ENCODE measurements around the gene SDHD.

The SDHD gene

DNA sequence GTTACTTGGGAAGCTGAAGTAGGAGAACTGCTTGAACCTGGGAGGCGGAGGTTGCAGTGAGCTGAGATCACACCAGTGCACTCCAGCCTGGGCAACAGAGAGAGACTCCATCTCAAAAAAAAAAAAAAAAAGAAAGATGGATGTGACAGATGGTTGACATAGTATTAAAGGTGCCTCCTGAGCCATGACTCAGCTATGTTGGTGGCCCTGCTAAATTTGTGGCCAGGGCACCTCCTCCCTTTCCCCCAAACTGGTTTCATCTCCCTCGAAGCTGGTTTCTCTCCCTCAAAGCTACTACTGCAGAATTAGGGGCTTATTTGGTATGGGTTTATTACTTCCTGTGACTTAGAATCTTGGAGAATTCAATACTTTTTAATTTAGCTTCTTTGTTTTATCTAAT, 31.5 kb downstream of the SDHD start:
- H3K36me3 ChIP-seq (ENCODE audit: insufficient read depth): no peaks in the 10 kb centered on the region
- H3K4me2 ChIP-seq: peak overlapping the region; percentile 54; the same call in 1 of the 2 replicates
- TF ChIP-seq, protein P1, sequence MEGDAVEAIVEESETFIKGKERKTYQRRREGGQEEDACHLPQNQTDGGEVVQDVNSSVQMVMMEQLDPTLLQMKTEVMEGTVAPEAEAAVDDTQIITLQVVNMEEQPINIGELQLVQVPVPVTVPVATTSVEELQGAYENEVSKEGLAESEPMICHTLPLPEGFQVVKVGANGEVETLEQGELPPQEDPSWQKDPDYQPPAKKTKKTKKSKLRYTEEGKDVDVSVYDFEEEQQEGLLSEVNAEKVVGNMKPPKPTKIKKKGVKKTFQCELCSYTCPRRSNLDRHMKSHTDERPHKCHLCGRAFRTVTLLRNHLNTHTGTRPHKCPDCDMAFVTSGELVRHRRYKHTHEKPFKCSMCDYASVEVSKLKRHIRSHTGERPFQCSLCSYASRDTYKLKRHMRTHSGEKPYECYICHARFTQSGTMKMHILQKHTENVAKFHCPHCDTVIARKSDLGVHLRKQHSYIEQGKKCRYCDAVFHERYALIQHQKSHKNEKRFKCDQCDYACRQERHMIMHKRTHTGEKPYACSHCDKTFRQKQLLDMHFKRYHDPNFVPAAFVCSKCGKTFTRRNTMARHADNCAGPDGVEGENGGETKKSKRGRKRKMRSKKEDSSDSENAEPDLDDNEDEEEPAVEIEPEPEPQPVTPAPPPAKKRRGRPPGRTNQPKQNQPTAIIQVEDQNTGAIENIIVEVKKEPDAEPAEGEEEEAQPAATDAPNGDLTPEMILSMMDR (conservative IDR thresholded peaks at IDR 0.05; ENCODE audit: low read depth, low read length): no peak
- H4K20me1 ChIP-seq (ENCODE audit: insufficient read depth): no peaks in the 10 kb centered on the region
- H3K4me1 ChIP-seq (ENCODE audit: low read depth, poor library complexity, severe bottlenecking): peaks cover 26% of the 10 kb centered on the region
- H2AFZ ChIP-seq (ENCODE audit: low read depth): no peak overlapping the region
- no peak overlapping the region for H3K4me3 ChIP-seq (IDR thresholded peaks at IDR 0.05; ENCODE audit: insufficient read depth, low read depth, low read length)
- no peaks in the 10 kb centered on the region for H3K27me3 ChIP-seq (ENCODE audit: insufficient read depth, low read depth)
- H3K79me2 ChIP-seq (ENCODE audit: insufficient read depth, low read depth): no peaks in the 10 kb centered on the region
- no peak overlapping the region for H3K9ac ChIP-seq
- no peak overlapping the region; the same call in 1 of the 2 replicates for H3K27ac ChIP-seq

DNA sequence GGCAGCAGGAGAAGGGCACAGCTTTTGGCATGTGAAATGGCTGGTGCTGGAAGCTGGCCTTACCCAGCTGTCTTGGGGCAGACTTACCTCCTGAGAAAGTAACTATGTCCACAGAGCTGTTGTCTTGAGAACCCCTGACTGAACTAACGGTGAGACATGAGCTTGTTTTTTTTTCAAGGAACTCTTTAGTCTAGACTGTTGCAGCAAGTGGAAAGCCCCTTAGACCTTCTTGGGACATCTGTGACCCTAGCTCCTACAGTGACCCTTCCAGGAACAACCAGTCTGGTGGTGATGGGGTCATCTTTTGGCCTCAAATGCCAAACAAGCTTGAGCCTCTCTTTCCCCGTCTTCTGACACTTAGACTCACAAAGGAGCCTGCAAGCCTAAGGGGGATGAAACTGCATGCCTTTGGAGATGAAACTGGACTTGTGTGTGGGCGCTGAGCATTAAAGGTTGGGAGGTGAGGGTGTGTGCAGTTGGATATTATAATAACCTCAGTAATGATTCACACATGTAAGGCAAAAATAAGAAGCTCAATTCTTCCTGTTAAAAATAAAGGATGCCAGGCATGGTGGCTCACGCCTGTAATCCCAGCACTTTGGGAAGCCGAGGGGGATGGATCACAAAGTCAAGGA, 35.4 kb downstream of the SDHD start:
- Histone ChIP-seq H3K4me3 (IDR thresholded peaks at IDR 0.05; ENCODE audit: insufficient read depth, low read depth, low read length) (no peak overlapping the region), H3K9ac (no peak overlapping the region), H3K4me1 (ENCODE audit: low read depth, poor library complexity, severe bottlenecking) (peaks cover 16% of the 10 kb centered on the region), H2AFZ (ENCODE audit: low read depth) (no peak overlapping the region), H4K20me1 (ENCODE audit: insufficient read depth) (no peaks in the 10 kb centered on the region), H3K79me2 (ENCODE audit: insufficient read depth, low read depth) (no peaks in the 10 kb centered on the region), H3K27me3 (ENCODE audit: insufficient read depth, low read depth) (no peaks in the 10 kb centered on the region), H3K27ac (no peak overlapping the region), H3K4me2 (no peak overlapping the region), H3K36me3 (ENCODE audit: insufficient read depth) (no peaks in the 10 kb centered on the region)
- TF ChIP-seq, protein P1 (conservative IDR thresholded peaks at IDR 0.05; ENCODE audit: low read depth, low read length): no peak

DNA sequence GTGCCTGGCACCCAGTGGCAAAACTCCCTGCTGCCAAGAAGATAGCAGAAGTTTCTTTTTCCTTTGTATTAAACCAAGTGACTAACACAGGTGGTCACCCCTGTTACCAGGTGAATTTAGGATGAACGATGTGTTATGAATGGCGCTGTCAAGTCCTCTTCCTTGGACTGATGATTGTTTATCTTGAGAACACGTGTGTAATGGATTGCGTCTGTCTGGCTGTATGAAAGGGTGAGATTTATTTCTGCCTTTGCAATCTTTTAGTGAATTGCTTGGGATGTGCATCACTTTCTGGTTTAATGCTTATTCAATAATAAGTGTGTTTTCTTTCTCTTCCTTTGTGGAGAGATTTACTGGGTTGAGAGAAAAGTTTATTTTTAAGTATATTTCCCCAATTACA, 36.5 kb downstream of the SDHD start:
- H3K36me3 ChIP-seq (ENCODE audit: insufficient read depth): no peaks in the 10 kb centered on the region
- no peak overlapping the region for H3K27ac ChIP-seq
- no peaks in the 10 kb centered on the region for H3K79me2 ChIP-seq (ENCODE audit: insufficient read depth, low read depth)
- no peak overlapping the region for H2AFZ ChIP-seq (ENCODE audit: low read depth)
- no peaks in the 10 kb centered on the region for H3K27me3 ChIP-seq (ENCODE audit: insufficient read depth, low read depth)
- TF ChIP-seq, protein P1 (conservative IDR thresholded peaks at IDR 0.05; ENCODE audit: low read depth, low read length): no peak
- no peak overlapping the region for H3K9ac ChIP-seq
- no peak overlapping the region for H3K4me3 ChIP-seq (IDR thresholded peaks at IDR 0.05; ENCODE audit: insufficient read depth, low read depth, low read length)
- H4K20me1 ChIP-seq (ENCODE audit: insufficient read depth): no peaks in the 10 kb centered on the region
- H3K4me1 ChIP-seq (ENCODE audit: low read depth, poor library complexity, severe bottlenecking): peaks cover 10% of the 10 kb centered on the region
- no peak overlapping the region for H3K4me2 ChIP-seq

DNA sequence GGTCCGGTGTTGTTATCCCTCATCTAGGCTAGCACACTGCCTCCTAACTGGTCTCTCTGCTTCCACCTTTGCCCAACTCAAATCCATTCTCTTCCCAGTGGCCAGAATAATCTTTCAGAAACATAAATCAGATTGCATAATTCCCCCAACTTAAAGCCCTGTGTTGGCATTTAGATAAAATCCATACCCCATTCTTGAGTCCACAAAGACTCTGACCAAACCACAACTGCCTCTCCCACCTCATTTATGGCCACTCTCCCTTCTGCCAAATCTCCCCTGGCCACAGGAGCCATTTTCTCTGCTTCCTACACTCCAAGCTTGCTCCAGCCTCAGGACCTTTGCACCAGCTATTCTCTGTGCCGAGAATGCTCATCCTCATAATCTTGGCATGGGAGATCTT, 40.4 kb downstream of the SDHD start:
- H4K20me1 ChIP-seq (ENCODE audit: insufficient read depth): no peaks in the 10 kb centered on the region
- H3K4me2 ChIP-seq: no peak overlapping the region
- peaks cover 35% of the 10 kb centered on the region for H3K4me1 ChIP-seq (ENCODE audit: low read depth, poor library complexity, severe bottlenecking)
- no peak overlapping the region for H3K27ac ChIP-seq
- H3K79me2 ChIP-seq (ENCODE audit: insufficient read depth, low read depth): no peaks in the 10 kb centered on the region
- no peaks in the 10 kb centered on the region for H3K27me3 ChIP-seq (ENCODE audit: insufficient read depth, low read depth)
- TF ChIP-seq, protein P1 (conservative IDR thresholded peaks at IDR 0.05; ENCODE audit: low read depth, low read length): no peak
- H3K36me3 ChIP-seq (ENCODE audit: insufficient read depth): no peaks in the 10 kb centered on the region
- no peak overlapping the region for H2AFZ ChIP-seq (ENCODE audit: low read depth)
- H3K9ac ChIP-seq: no peak overlapping the region
- no peak overlapping the region for H3K4me3 ChIP-seq (IDR thresholded peaks at IDR 0.05; ENCODE audit: insufficient read depth, low read depth, low read length)

All from KMS-11 (cell line).